Hepatocyte (in vitro differentiated cells): ENCODE results near the gene EGR2. TPM values are rescaled to one million over a fixed set of nuclear protein-coding genes. Genes with fewer than 3 reads are reported as not detected.

Experiments
- DNase-seq: peaks from one replicate; pipeline ENCODE4 v3.0.0-alpha.2; 2016; ENCODE audit warnings: low spot score
- H2AFZ ChIP-seq: fragments of 200-600 bp; sonication (generic); 2 replicates; pipeline ENCODE4 v1.6.0; 2016; ENCODE audit warnings: antibody characterized with exemption, mild to moderate bottlenecking
- H3K27ac ChIP-seq: fragments of 200-600 bp; sonication (generic); 2 replicates; pipeline ENCODE4 v1.5.1; 2016; ENCODE audit warnings: mild to moderate bottlenecking
- H3K27me3 ChIP-seq: fragments of 200-600 bp; sonication (generic); 2 replicates; pipeline ENCODE4 v1.6.1; 2016
- H3K36me3 ChIP-seq: fragments of 200-600 bp; sonication (generic); replicated peaks from 2 replicates; pipeline ENCODE4 v1.5.1; 2016; ENCODE audit warnings: low read depth; ENCODE audit not compliant: insufficient read depth
- H3K4me1 ChIP-seq: fragments of 200-600 bp; sonication (generic); 2 replicates; pipeline ENCODE4 v1.5.1; 2016; ENCODE audit warnings: mild to moderate bottlenecking, moderate library complexity; ENCODE audit not compliant: insufficient read depth
- H3K4me2 ChIP-seq: fragments of 200-600 bp; sonication (generic); 2 replicates; pipeline ENCODE4 v1.6.0; 2016
- H3K4me3 ChIP-seq: fragments of 200-600 bp; sonication (generic); 2 replicates; pipeline ENCODE4 v1.5.1; 2016; ENCODE audit warnings: mild to moderate bottlenecking
- H3K79me2 ChIP-seq: fragments of 200-600 bp; sonication (generic); 2 replicates; pipeline ENCODE4 v1.6.0; 2017; ENCODE audit warnings: mild to moderate bottlenecking
- H3K9me2 ChIP-seq: fragments of 200-600 bp; sonication (generic); replicated peaks from 2 replicates; pipeline ENCODE4 v1.6.0; 2017; ENCODE audit warnings: mild to moderate bottlenecking; ENCODE audit not compliant: insufficient read depth
- H3K9me3 ChIP-seq: fragments of 200-600 bp; sonication (generic); 2 replicates; pipeline ENCODE4 v1.5.1; 2016; ENCODE audit warnings: low read depth, mild to moderate bottlenecking
- H4K20me1 ChIP-seq: fragments of 200-600 bp; sonication (generic); 2 replicates; pipeline ENCODE4 v1.6.0; 2016; ENCODE audit warnings: mild to moderate bottlenecking; ENCODE audit not compliant: insufficient read depth, poor library complexity, severe bottlenecking
- CTCF ChIP-seq: fragments of 200-600 bp; sonication (generic); IDR thresholded peaks from 2 replicates; pipeline ENCODE4 v1.5.1; 2016; ENCODE audit warnings: antibody characterized with exemption, mild to moderate bottlenecking; ENCODE audit not compliant: poor library complexity
- EZH2 ChIP-seq: fragments of 200-600 bp; sonication (generic); IDR thresholded peaks from 2 replicates; pipeline ENCODE4 v1.6.1; 2016; ENCODE audit warnings: antibody characterized with exemption, mild to moderate bottlenecking, borderline replicate concordance
- EZH2phosphoT487 ChIP-seq: fragments of 200-600 bp; sonication (generic); IDR thresholded peaks from one replicate; pipeline ENCODE4 v1.6.1; 2018; ENCODE audit warnings: antibody characterized with exemption, mild to moderate bottlenecking, low read depth, moderate library complexity; ENCODE audit not compliant: unreplicated experiment, severe bottlenecking
- WGBS: methylation state at CpG from one replicate; pipeline ENCODE4 v1.1.6; 2016; ENCODE audit warnings: low lambda C conversion rate; ENCODE audit errors: missing lambda C conversion rate; 5-methylcytosine and 5-hydroxymethylcytosine counted together
- polyA plus RNA-seq: library from polyadenylated mRNA; unstranded; fragments of >200 nt; fragmentation: Nextera tagmentation; extraction: Ambion mirVana; gene quantifications from 2 replicates; pipeline ENCODE4 v1.2.1, GENCODE V29; 2016
- total RNA-seq: library from RNA; depleted of rRNA; stranded (reverse); fragments of >200 nt; gene quantifications from 2 replicates; pipeline ENCODE4 v1.2.3, GENCODE V29; 2014

The EGR2 gene
- total and polyA plus RNA-seq, 2 experiments from 2014 or later, result 10.4 to 11.5 TPM

- Histone ChIP-seq H3K4me1 (no peaks in the 10 kb centered on the region), H3K4me2 (no peak overlapping the region), H2AFZ (no peak overlapping the region), H3K9me2 (no peaks in the 10 kb centered on the region), H4K20me1 (no peaks in the 10 kb centered on the region), H3K79me2 (no peaks in the 10 kb centered on the region), H3K36me3 (no peaks in the 10 kb centered on the region), H3K27me3 (peaks cover 4% of the 10 kb centered on the region), H3K4me3 (no peak overlapping the region), H3K9me3 (no peaks in the 10 kb centered on the region), H3K27ac (no peak overlapping the region)
- TF ChIP-seq CTCF, result no peak
- TF ChIP-seq EZH2, result no peak
- no peak for TF ChIP-seq EZH2phosphoT487
- DNase-seq, result no peak
- WGBS, result 59% methylated on average over 4 of the region's 4 CpGs
Measured at GRCh38 chr10:62860946-62861345, 44.8 kb upstream of the EGR2 start.

GRCh38 chr10:62858364-62858763 is 42.2 kb upstream of the EGR2 start:
- DNase-seq, result no peak
- TF ChIP-seq EZH2phosphoT487 (no peak), CTCF (no peak), EZH2 (no peak)
- Histone ChIP-seq H4K20me1 (no peaks in the 10 kb centered on the region), H3K36me3 (no peaks in the 10 kb centered on the region), H3K4me1 (no peaks in the 10 kb centered on the region), H3K9me2 (no peaks in the 10 kb centered on the region), H3K4me3 (no peak overlapping the region), H3K27ac (no peak overlapping the region), H3K4me2 (no peak overlapping the region), H2AFZ (no peak overlapping the region), H3K79me2 (no peaks in the 10 kb centered on the region), H3K9me3 (no peaks in the 10 kb centered on the region), H3K27me3 (no peaks in the 10 kb centered on the region)
- 63% methylated on average over 6 of the region's 6 CpGs for WGBS

- no peaks in the 10 kb centered on the region for H3K36me3 ChIP-seq
- no peaks in the 10 kb centered on the region for H4K20me1 ChIP-seq
- H3K9me3 ChIP-seq, result no peaks in the 10 kb centered on the region
- no peak overlapping the region for H3K4me3 ChIP-seq
- H3K27me3 ChIP-seq, result no peaks in the 10 kb centered on the region
- WGBS, result 78% methylated on average over 4 of the region's 4 CpGs
- no peak for DNase-seq
- H2AFZ ChIP-seq, result no peak overlapping the region
- H3K27ac ChIP-seq, result no peak overlapping the region
- TF ChIP-seq EZH2 (no peak), CTCF (no peak), EZH2phosphoT487 (no peak)
- H3K9me2 ChIP-seq, result no peaks in the 10 kb centered on the region
- no peaks in the 10 kb centered on the region for H3K4me1 ChIP-seq
- H3K79me2 ChIP-seq, result no peaks in the 10 kb centered on the region
- H3K4me2 ChIP-seq, result no peak overlapping the region
Measured at GRCh38 chr10:62856021-62856420, 39.9 kb upstream of the EGR2 start.

- DNase-seq, result no peak
- no peak for TF ChIP-seq EZH2
- no peak for TF ChIP-seq EZH2phosphoT487
- TF ChIP-seq CTCF, result no peak
- no peaks in the 10 kb centered on the region for H3K27me3 ChIP-seq
- H3K27ac ChIP-seq, result no peak overlapping the region
- no peaks in the 10 kb centered on the region for H3K4me1 ChIP-seq
- H3K79me2 ChIP-seq, result no peaks in the 10 kb centered on the region
- no peak overlapping the region for H3K4me2 ChIP-seq
- H3K9me3 ChIP-seq, result no peaks in the 10 kb centered on the region
- H3K4me3 ChIP-seq, result no peak overlapping the region
- WGBS, result 87% methylated on average over 5 of the region's 5 CpGs
- H2AFZ ChIP-seq, result no peak overlapping the region
- no peaks in the 10 kb centered on the region for H3K9me2 ChIP-seq
- no peaks in the 10 kb centered on the region for H3K36me3 ChIP-seq
- H4K20me1 ChIP-seq, result no peaks in the 10 kb centered on the region
Measured at GRCh38 chr10:62853710-62854109, 37.5 kb upstream of the EGR2 start.
